T-helper 1 cell treated with Interleukin-12 subunit alpha and Interleukin-12 subunit beta and Interleukin-4 antibody, amounts not matched to agents 30 μg/mL and 1 μg/mL, for 36 hours (primary cell): ENCODE measurements around the gene SMAD3.

ENCODE experiments used
- H3K27ac Mint-ChIP-seq: one replicate; pipeline ENCODE4 v1.8.0; 2021; ENCODE audit warnings: mild to moderate bottlenecking, mixed read lengths
- H3K27me3 Mint-ChIP-seq: one replicate; pipeline ENCODE4 v1.8.0; 2021; ENCODE audit warnings: low read depth, mixed read lengths
- H3K36me3 Mint-ChIP-seq: one replicate; pipeline ENCODE4 v1.8.0; 2021; ENCODE audit warnings: low read depth, mixed read lengths
- H3K4me1 Mint-ChIP-seq: one replicate; pipeline ENCODE4 v1.8.0; 2021; ENCODE audit warnings: low read depth, mixed read lengths
- H3K4me3 Mint-ChIP-seq: one replicate; pipeline ENCODE4 v1.8.0; 2021; ENCODE audit warnings: mild to moderate bottlenecking, moderate library complexity, mixed read lengths
- H3K9me3 Mint-ChIP-seq: one replicate; pipeline ENCODE4 v1.8.0; 2021; ENCODE audit warnings: mixed read lengths

The SMAD3 gene

DNA sequence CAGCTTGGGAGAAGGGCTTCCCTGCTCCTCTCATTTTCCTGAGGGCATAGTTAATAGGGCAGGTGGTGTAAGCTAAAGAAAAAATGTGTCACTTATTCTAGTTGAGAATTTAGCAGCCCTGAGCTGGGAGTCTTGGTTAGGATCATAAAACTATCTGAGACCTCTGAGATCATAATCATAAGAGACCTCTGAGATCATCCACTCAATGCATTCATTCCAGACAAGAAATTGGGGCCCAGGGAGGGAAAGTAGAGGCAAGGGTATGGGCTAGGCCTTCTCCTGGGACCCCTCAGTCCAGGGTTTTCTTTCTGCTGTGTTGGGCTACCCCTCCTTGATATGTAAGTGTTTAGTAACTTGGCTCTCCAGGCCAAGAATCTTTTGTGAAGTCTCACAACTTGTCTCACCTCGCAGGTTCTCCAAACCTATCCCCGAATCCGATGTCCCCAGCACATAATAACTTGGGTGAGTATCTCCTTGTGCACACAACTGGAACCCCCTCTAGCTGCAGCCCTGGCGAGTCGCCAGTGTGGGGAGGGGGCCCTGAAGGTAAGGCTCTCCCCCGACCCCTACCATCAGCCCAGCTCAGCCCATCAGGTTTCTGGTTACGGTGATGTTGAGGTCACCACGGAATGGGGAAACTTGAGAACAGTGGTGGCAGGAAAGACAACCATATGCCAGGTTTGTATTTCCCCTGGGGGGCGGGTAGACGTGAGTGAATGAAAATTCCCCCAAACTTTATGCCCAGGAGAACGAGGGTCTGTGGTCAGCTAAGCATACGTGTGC, 104.9 kb downstream of the SMAD3 start:
- Mint-ChIP-seq H3K36me3 (peaks cover 82% of the 10 kb centered on the region), H3K4me1 (peaks cover 53% of the 10 kb centered on the region), H3K4me3 (no peak overlapping the region), H3K27me3 (no peaks in the 10 kb centered on the region), H3K9me3 (no peaks in the 10 kb centered on the region), H3K27ac (peak overlapping the region; percentile 43)

DNA sequence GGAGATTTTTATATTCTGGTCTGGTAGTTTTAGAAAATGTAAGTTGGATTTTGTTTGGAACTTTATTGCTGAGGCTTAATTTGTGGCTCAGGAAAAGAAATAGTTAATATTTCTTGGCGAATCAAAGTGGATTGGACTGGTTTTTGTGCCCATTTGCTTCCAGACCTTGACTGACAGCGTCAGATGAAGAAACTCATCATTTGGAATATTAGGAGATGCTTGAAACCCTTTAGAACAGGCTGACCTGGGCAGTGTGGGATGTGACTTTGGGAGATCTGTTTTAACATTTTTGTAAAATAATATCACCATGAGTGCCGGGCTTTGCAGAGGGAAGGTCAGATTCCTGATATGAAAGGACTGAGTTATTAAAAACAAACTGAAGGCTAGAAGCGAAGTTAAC, 106.1 kb downstream of the SMAD3 start:
- no peaks in the 10 kb centered on the region for H3K9me3 Mint-ChIP-seq
- peaks cover 63% of the 10 kb centered on the region for H3K4me1 Mint-ChIP-seq
- peak overlapping the region; percentile 1 for H3K27ac Mint-ChIP-seq
- H3K4me3 Mint-ChIP-seq: no peak overlapping the region
- no peaks in the 10 kb centered on the region for H3K27me3 Mint-ChIP-seq
- peaks cover 83% of the 10 kb centered on the region for H3K36me3 Mint-ChIP-seq

DNA sequence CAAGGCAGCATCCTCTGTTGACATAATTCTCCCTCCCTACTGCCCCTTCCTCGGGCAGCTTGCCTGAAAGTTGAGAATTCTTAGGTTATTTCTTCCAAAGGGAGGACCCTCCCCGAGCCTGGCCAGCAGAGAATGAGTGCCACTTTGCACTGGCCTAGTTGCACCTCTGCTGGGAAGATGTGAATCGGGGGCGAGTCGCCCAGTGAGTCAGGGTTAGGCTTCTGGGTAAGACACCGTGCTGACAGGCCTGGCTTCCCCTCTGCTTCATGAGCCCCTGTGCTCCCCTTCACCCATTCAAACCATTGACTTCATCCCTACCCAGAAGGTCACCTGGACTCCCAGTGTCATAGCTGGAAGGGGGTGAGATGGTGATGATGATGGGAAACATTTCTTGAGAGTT, 106.8 kb downstream of the SMAD3 start:
- peak overlapping the region; percentile 41 for H3K27ac Mint-ChIP-seq
- no peaks in the 10 kb centered on the region for H3K9me3 Mint-ChIP-seq
- no peak overlapping the region for H3K4me3 Mint-ChIP-seq
- peaks cover 82% of the 10 kb centered on the region for H3K36me3 Mint-ChIP-seq
- H3K4me1 Mint-ChIP-seq: peaks cover 67% of the 10 kb centered on the region
- H3K27me3 Mint-ChIP-seq: no peaks in the 10 kb centered on the region

DNA sequence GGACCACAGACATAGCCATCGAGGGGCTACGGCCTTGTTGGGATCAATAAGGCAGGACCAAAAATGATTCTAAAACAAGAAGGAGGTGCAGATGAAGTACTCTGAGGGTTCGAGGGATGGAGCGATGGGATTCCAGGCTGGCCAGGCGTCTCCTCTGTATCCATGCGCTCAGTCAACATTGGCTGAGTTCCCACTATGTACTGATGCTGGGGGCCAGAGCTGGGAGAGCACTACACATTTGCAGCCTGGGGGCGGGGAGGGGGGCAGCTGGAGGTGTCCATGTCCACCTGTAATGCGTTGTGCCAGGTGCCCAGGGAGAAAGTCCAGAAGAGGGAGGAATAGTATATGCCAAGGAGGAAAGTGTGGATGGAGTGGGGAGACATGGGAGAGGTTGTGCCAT, 107.6 kb downstream of the SMAD3 start:
- H3K9me3 Mint-ChIP-seq: no peaks in the 10 kb centered on the region
- H3K4me1 Mint-ChIP-seq: peaks cover 65% of the 10 kb centered on the region
- H3K27me3 Mint-ChIP-seq: no peaks in the 10 kb centered on the region
- no peak overlapping the region for H3K4me3 Mint-ChIP-seq
- peaks cover 76% of the 10 kb centered on the region for H3K36me3 Mint-ChIP-seq
- H3K27ac Mint-ChIP-seq: peak overlapping the region; percentile 41

DNA sequence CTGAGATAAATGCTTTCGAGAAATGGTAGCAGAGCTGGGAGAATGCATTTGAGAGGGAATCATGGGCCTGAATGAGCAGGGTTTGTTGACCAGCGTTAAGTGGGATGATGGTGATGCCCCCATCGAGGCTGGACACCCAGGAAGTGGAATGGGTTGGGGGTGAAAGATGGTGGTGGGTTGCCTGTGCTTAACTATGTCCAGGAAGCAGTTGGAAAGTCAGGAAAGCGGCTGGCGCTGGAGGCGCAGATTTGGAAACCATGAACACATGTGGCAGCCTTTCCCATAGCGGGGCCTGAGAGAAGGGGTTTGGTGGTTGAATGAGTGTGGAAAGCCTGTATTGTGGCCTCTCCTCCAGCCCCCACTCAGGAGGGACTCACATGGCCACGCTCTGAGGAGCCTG, 108.4 kb downstream of the SMAD3 start:
- peaks cover 61% of the 10 kb centered on the region for H3K4me1 Mint-ChIP-seq
- peaks cover 72% of the 10 kb centered on the region for H3K36me3 Mint-ChIP-seq
- no peaks in the 10 kb centered on the region for H3K27me3 Mint-ChIP-seq
- peak overlapping the region; percentile 6 for H3K4me3 Mint-ChIP-seq
- H3K27ac Mint-ChIP-seq: peak overlapping the region; percentile 17
- H3K9me3 Mint-ChIP-seq: no peaks in the 10 kb centered on the region

DNA sequence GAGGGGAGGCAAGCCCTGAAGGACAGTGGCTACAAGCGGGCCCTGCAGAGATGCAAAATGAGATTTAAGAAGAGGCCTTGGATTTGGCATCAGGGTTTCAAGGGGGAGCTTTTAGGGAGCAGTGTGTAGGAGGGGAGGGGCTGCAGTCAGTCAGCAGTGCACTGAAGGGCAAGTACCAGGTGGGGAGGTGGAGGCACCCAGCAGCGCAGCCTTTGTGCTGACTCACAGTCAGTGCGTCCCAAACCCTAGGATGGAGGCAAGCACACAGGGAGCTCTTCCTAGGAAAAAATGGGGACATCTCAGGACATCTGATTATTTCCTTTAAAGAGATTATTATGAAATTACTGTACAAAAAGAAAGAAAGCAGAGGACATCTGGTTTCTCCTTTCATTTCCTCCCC, 109.0 kb downstream of the SMAD3 start:
- Mint-ChIP-seq H3K36me3 (peaks cover 74% of the 10 kb centered on the region), H3K4me1 (peaks cover 62% of the 10 kb centered on the region), H3K4me3 (peak overlapping the region; percentile 19), H3K9me3 (no peaks in the 10 kb centered on the region), H3K27me3 (no peaks in the 10 kb centered on the region), H3K27ac (peak overlapping the region; percentile 71)

DNA sequence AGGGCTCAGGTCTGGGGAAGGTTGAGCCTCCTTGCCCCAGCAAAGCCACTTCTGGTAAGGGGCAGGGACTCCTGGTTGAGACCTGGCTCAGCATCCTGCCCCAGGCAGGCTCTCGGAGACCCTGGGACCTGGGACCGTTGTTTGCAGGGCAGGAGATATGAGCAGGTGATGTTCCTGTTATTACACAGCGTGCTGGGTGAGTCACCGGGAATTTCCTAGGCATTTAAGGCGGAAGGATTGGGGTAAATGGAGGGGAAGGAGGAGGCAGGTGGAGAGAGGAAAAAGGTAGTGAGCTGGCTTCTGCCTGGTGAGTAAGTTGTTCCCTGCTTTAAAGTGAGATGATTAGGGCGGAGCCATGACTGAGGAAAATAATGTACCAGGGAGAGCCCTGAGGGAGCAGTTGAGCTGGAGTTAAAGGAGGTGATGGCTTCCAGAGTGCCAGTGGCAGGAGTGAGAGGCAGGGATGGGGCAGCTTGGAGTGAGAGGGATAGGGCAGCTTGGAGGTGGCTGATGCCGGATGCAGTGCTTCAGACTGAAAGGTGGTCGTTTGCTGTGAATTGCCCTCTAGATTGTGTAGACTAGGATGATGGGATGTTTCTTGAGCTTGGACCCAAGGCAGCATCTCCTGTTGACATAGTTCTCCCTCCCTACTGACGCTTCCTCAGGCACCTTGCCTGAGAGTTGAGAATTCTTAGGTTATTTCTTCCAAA, 109.6 kb downstream of the SMAD3 start:
- H3K4me1 Mint-ChIP-seq: peaks cover 63% of the 10 kb centered on the region

DNA sequence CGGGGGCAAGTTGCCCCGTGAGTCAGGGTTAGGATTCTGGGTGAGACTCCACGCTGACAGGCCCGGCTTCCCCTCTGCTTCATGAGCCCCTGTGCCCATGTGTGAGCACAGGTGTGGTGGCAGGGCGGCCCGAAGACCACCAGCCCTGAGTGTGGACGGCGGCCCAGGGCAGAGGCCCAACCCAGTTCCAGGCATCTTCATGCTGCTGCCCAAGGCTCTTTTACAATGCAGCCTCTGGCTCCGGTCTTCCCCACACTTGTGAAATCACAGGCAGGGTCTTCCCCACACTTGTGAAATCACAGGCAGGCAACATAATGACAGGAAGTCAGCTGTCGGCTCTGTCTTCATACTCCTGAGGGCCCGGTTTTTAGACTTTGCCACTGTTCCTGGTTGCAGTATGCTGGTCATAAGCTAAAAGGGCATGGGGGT, 110.3 kb downstream of the SMAD3 start:
- H3K27me3 Mint-ChIP-seq: no peaks in the 10 kb centered on the region
- no peaks in the 10 kb centered on the region for H3K9me3 Mint-ChIP-seq
- H3K27ac Mint-ChIP-seq: peak overlapping the region; percentile 71
- H3K4me3 Mint-ChIP-seq: no peak overlapping the region
- peaks cover 69% of the 10 kb centered on the region for H3K36me3 Mint-ChIP-seq
- peaks cover 59% of the 10 kb centered on the region for H3K4me1 Mint-ChIP-seq

More for the DNA sequence above, 109.6 kb downstream of the SMAD3 start:
- Mint-ChIP-seq H3K27me3 (no peaks in the 10 kb centered on the region), H3K27ac (peak overlapping the region; percentile 71), H3K9me3 (no peaks in the 10 kb centered on the region), H3K36me3 (peaks cover 75% of the 10 kb centered on the region), H3K4me3 (peak overlapping the region; percentile 62)

DNA sequence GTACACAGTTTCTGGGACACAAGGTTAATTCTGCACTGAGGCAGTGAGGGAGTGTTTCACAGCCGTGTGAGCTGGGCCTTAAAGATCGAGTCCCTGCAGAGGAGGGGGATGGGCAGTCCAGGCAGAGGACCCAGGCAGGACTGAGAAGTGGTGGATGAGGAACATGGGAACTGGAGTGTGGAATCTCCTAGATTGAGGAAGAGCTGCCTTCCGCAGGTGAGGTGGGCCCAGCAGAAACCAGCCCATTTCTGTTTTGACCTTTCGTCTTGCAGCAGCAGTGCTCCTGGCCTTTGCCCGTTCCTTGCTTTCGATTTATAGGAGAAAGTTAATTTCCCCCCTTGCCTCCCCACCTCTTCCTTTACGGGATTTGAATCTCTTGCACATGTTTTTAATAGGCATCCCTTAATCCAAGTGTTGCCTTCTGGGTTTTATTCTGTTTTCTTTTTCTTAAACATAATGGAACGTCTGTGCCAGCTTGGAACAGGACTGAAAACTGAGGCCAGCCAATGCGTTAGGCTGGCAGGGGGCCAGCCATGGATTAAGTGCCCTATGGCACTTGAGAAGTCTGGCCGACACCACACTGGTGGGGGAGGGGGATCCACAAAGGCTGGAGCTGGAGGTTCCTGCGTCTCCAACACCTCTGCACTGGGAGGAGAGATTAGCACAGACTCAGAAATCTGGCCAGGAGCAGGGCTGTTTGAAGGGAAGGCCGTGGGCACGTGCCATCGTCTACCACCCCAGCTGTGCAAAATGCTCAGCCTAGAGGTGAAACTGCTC, 111.0 kb downstream of the SMAD3 start:
- Mint-ChIP-seq H3K27me3 (no peaks in the 10 kb centered on the region), H3K27ac (peak overlapping the region; percentile 71), H3K4me3 (no peak overlapping the region), H3K36me3 (peaks cover 63% of the 10 kb centered on the region), H3K9me3 (no peaks in the 10 kb centered on the region), H3K4me1 (peaks cover 55% of the 10 kb centered on the region)

DNA sequence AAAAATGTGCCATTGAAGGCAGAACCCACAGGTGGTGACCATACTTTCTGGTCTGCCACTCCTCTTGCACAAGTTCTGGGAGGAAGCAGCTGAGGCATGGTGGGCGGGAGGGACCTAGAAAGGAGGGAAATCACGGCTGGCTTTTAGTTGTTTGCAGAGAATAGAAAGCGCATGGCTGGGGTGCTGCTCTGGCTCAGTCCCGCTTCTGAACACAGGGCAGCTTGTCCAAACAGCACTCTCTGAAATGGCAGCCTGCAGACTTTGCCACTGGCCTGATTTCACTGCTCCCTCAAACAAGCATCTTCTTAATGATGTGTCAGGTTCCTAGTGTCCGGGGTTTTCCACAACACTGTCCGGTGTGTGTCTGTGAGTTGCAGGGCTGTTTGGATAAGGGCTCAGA, 112.3 kb downstream of the SMAD3 start:
- H3K4me1 Mint-ChIP-seq: peaks cover 51% of the 10 kb centered on the region

DNA sequence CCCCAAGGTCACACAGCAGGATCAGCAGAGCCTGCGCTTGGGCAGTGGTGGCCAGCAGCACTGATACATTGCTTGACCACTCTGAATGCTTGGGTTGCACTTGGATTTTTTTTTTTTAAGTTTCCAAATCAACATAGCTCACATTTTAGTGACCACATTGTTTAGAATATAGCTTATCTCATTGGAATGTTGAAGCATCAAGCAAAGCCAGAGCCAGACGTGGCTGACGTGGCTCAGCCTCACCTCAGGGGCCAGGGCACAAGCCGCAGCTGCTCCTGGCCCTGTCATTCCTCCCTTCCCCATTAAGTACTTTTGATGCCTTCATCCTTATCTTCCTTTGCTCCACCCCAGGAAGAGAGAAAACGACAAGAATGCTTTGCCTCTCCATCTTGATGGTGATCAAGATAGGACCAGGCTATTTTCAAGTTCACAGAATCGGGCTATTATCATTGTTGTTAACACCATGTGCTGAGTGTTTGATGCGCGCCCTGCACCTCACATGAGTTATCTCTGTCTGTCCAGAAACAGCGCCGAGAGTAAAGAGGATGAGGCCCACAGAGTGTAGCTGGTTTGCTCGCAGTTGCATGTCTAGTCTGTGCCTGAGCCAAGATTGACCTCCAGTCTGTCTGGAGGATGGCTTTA, 113.3 kb downstream of the SMAD3 start:
- Mint-ChIP-seq H3K9me3 (no peaks in the 10 kb centered on the region), H3K27me3 (no peaks in the 10 kb centered on the region), H3K36me3 (peaks cover 54% of the 10 kb centered on the region), H3K4me1 (peaks cover 44% of the 10 kb centered on the region), H3K4me3 (no peak overlapping the region), H3K27ac (no peak overlapping the region)

More for the DNA sequence above, 112.3 kb downstream of the SMAD3 start:
- Mint-ChIP-seq H3K27ac (no peak overlapping the region), H3K27me3 (no peaks in the 10 kb centered on the region), H3K9me3 (no peaks in the 10 kb centered on the region), H3K36me3 (peaks cover 58% of the 10 kb centered on the region), H3K4me3 (no peak overlapping the region)

DNA sequence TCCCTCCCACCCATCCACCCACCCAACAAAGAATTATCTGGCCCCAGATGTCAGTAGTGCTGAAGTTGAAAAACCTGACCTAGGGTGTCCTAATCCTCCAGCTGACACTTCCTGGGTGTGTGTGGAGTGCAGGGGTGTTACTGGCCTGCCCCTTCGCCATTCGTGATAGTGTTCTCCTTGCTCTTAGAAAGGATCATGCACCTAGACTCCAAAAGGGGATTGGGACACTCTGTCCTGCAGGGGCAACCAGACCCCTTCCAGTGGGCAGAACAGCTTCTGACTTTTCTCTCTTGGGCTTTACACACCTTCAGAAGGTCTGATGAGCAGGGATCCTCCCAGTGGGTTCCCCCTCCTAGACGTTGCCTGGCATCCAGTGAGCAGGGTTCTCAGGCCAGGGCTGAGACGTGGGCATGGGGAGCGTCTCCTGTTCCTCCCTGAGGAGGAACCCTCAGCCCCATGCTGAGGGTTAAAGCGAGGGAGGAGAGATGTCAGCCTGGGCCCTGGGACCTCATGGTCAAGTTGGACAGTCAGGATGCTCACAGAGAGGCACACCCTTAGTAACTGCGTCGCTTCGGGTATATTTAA, 114.1 kb downstream of the SMAD3 start:
- Mint-ChIP-seq H3K36me3 (peaks cover 52% of the 10 kb centered on the region), H3K9me3 (no peaks in the 10 kb centered on the region), H3K27ac (peak overlapping the region; percentile 57), H3K4me3 (no peak overlapping the region), H3K27me3 (no peaks in the 10 kb centered on the region), H3K4me1 (peaks cover 36% of the 10 kb centered on the region)

DNA sequence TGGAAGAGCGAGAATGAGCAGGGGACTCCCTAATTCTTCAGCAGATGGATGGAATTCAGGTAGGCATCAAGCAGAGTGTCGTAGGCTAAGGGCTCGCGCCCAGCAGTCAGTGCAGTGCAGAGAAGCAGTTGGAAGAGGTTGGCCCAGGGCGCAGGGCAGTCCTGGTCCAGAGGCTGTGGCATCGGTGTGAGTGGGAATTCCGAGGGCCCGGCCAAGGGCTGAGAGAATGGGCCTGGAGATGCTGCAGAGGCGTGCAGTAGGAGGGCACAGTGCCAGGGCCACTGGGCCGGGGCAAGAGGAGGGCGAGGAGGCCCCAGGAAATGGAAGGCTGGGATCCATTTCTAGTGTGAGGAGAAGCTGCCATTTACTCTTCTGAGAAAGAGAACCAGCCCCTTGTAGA, 114.6 kb downstream of the SMAD3 start:
- H3K4me1 Mint-ChIP-seq: peaks cover 31% of the 10 kb centered on the region
- no peaks in the 10 kb centered on the region for H3K9me3 Mint-ChIP-seq
- no peak overlapping the region for H3K4me3 Mint-ChIP-seq
- peaks cover 53% of the 10 kb centered on the region for H3K36me3 Mint-ChIP-seq
- H3K27ac Mint-ChIP-seq: peak overlapping the region; percentile 57
- no peaks in the 10 kb centered on the region for H3K27me3 Mint-ChIP-seq
